ENCODE results near the gene PDCL3.

- no peak for TF ChIP-seq CTCF (IDR thresholded peaks at IDR 0.05; ENCODE audit: borderline replicate concordance, extremely low read depth, low read length, poor library complexity, severe bottlenecking)
- TF ChIP-seq EZH2 (IDR thresholded peaks at IDR 0.05; ENCODE audit: borderline replicate concordance, low read depth, low read length, severe bottlenecking): no peak
These were observed 38.9 kb downstream of the PDCL3 start for GRCh38 chr2:100601661-100602060.

All from DND-41 (cell line).